GM21528 (cell line): Measurements from ENCODE around the gene RPS8.
A peak's percentile ranks its signal among the peaks of the same experiment; 100 is the strongest.
"Not testable (repeated sequence)": the region's sequence is repeated elsewhere in the genome, so short reads cannot be mapped to it uniquely, and the experiment has no call there.

Experiments used
- ATAC-seq: cut with Tn5 transposase; IDR thresholded peaks from one replicate; pipeline ENCODE4 v1.9.1; 2021; ENCODE audit warnings: mild to moderate bottlenecking, moderate library complexity; ENCODE audit not compliant: unreplicated experiment, low FRiP score

RPS8 gene

GRCh38 chr1:44778705-44779576, 3.6 kb downstream of the RPS8 start:
- no peak for ATAC-seq

- ATAC-seq: no peak
Observed at GRCh38 chr1:44780583-44781121, 5.3 kb downstream of the RPS8 start.

GRCh38 chr1:44783697-44784093, 8.4 kb downstream of the RPS8 start:
- no peak for ATAC-seq

- ATAC-seq: no peak
Observed at GRCh38 chr1:44784094-44785028, 9.0 kb downstream of the RPS8 start.

GRCh38 chr1:44785029-44785380, 9.7 kb downstream of the RPS8 start:
- no peak for ATAC-seq

GRCh38 chr1:44785501-44786137, 10.3 kb downstream of the RPS8 start:
- no peak for ATAC-seq

- ATAC-seq: no peak
Observed at GRCh38 chr1:44786138-44786840, 10.9 kb downstream of the RPS8 start.

- no peak for ATAC-seq
Observed at GRCh38 chr1:44786841-44787426, 11.6 kb downstream of the RPS8 start.

GRCh38 chr1:44787506-44787905, 12.2 kb downstream of the RPS8 start:
- ATAC-seq: no peak

GRCh38 chr1:44788120-44788860, 12.9 kb downstream of the RPS8 start, which contains the start of gene BEST4:
BEST4 (minus strand) TSS chr1:44788170; CDS start chr1:44787705, 465 bp downstream.
- ATAC-seq: no peak

- ATAC-seq: no peak
Observed at GRCh38 chr1:44790968-44791801, 15.8 kb downstream of the RPS8 start.

GRCh38 chr1:44792736-44793502, 17.6 kb downstream of the RPS8 start:
- ATAC-seq: no peak

- ATAC-seq: not testable (repeated sequence)
Observed at GRCh38 chr1:44797886-44798285, 22.5 kb downstream of the RPS8 start.

GRCh38 chr1:44798481-44799365, 23.4 kb downstream of the RPS8 start:
- no peak for ATAC-seq

- ATAC-seq: peak; percentile 77
Observed at GRCh38 chr1:44799770-44800584, 24.6 kb downstream of the RPS8 start, which contains the start of gene PLK3. PLK3 (plus strand) TSS chr1:44800377; CDS start chr1:44800464, 87 bp downstream.
